CD8-positive, alpha-beta memory T cell (primary cell): ENCODE measurements around the gene OR2A25. TPM values are rescaled to one million over a fixed set of nuclear protein-coding genes. Genes with fewer than 3 reads are reported as not detected.
"Not testable (repeated sequence)": the region's sequence is repeated elsewhere in the genome, so short reads cannot be mapped to it uniquely, and the experiment has no call there.

Source experiments
- CTCF ChIA-PET: fragments of 350-600 bp; sonication (Branson Sonifier 250); formaldehyde crosslinking; loops from one replicate; lab custom pipeline; 2021; ENCODE audit warnings: antibody characterized with exemption; lab: Charles Lee
- POLR2A ChIA-PET: fragments of 350-600 bp; sonication (Branson Sonifier 250); formaldehyde crosslinking; loops from one replicate; lab custom pipeline; 2021; ENCODE audit warnings: antibody characterized with exemption; lab: Charles Lee
- DNase-seq, 5 donors: peaks; one replicate each; pipeline versions ENCODE4 v3.0.0 to v3.0.0-alpha.2; 2020 to 2022; ENCODE audit warnings: mixed read lengths in 1 of 5
- H3K27ac ChIP-seq: one replicate; pipeline ENCODE4 v1.7.0; 2013; ENCODE audit warnings: low read depth, mild to moderate bottlenecking, low read length, moderate library complexity
- H3K27me3 ChIP-seq: 2 replicates; pipeline ENCODE4 v1.7.0; 2013; ENCODE audit warnings: low read length, mild to moderate bottlenecking; ENCODE audit not compliant: insufficient read depth, poor library complexity, severe bottlenecking
- H3K36me3 ChIP-seq: 2 replicates; pipeline ENCODE4 v1.7.0; 2013; ENCODE audit warnings: mild to moderate bottlenecking, low read length, moderate library complexity; ENCODE audit not compliant: insufficient read depth
- H3K4me1 ChIP-seq: 2 replicates; pipeline ENCODE4 v1.7.0; 2013; ENCODE audit warnings: mild to moderate bottlenecking, low read length, moderate library complexity; ENCODE audit not compliant: insufficient read depth
- H3K4me3 ChIP-seq: 2 replicates; pipeline ENCODE4 v1.7.0; 2013; ENCODE audit warnings: mild to moderate bottlenecking, low read length
- H3K9me3 ChIP-seq: 2 replicates; pipeline ENCODE4 v1.7.0; 2013; ENCODE audit warnings: mild to moderate bottlenecking, low read length
- H3K27ac Mint-ChIP-seq, 8 donors: one replicate each; pipeline ENCODE4 v1.8.0; 2020 to 2021; ENCODE audit warnings: mixed read lengths in 8 of 8, mild to moderate bottlenecking in 6 of 8, inconsistent platforms in 3 of 8, moderate library complexity in 3 of 8
- H3K27me3 Mint-ChIP-seq, 2 donors: one replicate each; pipeline ENCODE4 v1.8.0; 2020 to 2021; ENCODE audit warnings: mixed read lengths in 2 of 2, mild to moderate bottlenecking in 1 of 2, moderate library complexity in 1 of 2
- H3K36me3 Mint-ChIP-seq, 3 donors: one replicate each; pipeline ENCODE4 v1.8.0; 2020 to 2021; ENCODE audit warnings: mixed read lengths in 3 of 3, inconsistent platforms in 1 of 3, mild to moderate bottlenecking in 1 of 3
- H3K4me1 Mint-ChIP-seq, 3 donors: one replicate each; pipeline ENCODE4 v1.8.0; 2020 to 2021; ENCODE audit warnings: mixed read lengths in 3 of 3, inconsistent platforms in 1 of 3, mild to moderate bottlenecking in 1 of 3
- H3K4me3 Mint-ChIP-seq, 7 donors: one replicate each; pipeline ENCODE4 v1.8.0; 2020 to 2021; ENCODE audit warnings: mixed read lengths in 7 of 7, mild to moderate bottlenecking in 6 of 7, moderate library complexity in 4 of 7, inconsistent platforms in 2 of 7
- H3K9me3 Mint-ChIP-seq, 5 donors: one replicate each; pipeline ENCODE4 v1.8.0; 2020 to 2022; ENCODE audit warnings: mixed read lengths in 5 of 5, mild to moderate bottlenecking in 3 of 5, moderate library complexity in 2 of 5, inconsistent platforms in 1 of 5
- polyA plus RNA-seq: library from polyadenylated mRNA; unstranded; fragments of 300-500 nt; fragmentation: Illumina TruSeq; gene quantifications from one replicate; pipeline ENCODE4 v1.2.3, GENCODE V29; 2021
- total RNA-seq, 2 experiments: library from RNA; stranded (reverse); gene quantifications; one replicate each; pipeline ENCODE4 v1.2.3, GENCODE V29; 2021

The OR2A25 gene
- total and polyA plus RNA-seq, 3 experiments from 2014 or later, result not detected

- no peak overlapping the region for H3K4me3 Mint-ChIP-seq
- H3K27me3 ChIP-seq, result no peaks in the 10 kb centered on the region
- CTCF ChIA-PET, result no interaction called here
- no peaks in the 10 kb centered on the region for H3K4me1 Mint-ChIP-seq
- no peak overlapping the region for H3K27ac ChIP-seq
- no peak overlapping the region for H3K27ac Mint-ChIP-seq
- H3K36me3 Mint-ChIP-seq, result no peaks in the 10 kb centered on the region
- H3K27me3 Mint-ChIP-seq, result peaks cover 7 to 48% of the 10 kb centered on the region in 2 donors
- no peaks in the 10 kb centered on the region for H3K9me3 Mint-ChIP-seq
- no peak for DNase-seq
- H3K36me3 ChIP-seq, result no peaks in the 10 kb centered on the region
- POLR2A ChIA-PET, result no interaction called here
- no peaks in the 10 kb centered on the region for H3K9me3 ChIP-seq
- H3K4me1 ChIP-seq, result no peaks in the 10 kb centered on the region
- H3K4me3 ChIP-seq, result no peak overlapping the region
These were observed 20.1 kb upstream of the OR2A25 start for GRCh38 chr7:144049491-144049890.

DNA sequence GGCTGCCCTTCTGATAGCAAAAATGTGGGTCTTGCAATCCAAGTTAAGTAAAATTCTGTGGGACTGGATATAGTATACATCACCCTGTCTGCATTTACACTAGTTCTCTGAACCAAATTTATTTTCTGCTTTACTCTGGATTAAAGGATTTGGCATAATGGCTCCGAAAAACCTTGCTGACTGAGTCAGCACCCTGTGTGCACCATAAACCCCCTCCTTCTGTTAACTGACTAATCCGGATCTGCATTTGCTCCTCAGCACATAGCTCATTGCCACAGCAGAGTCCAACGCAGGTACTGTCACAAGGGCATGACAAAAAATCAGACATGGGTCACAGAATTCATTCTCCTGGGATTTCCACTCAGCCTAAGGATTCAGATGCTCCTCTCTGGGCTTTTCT lies 19.5 kb upstream of the OR2A25 start:
- Mint-ChIP-seq H3K4me1 (no peaks in the 10 kb centered on the region), H3K36me3 (no peaks in the 10 kb centered on the region), H3K9me3 (no peaks in the 10 kb centered on the region), H3K27me3 (peaks cover 7 to 54% of the 10 kb centered on the region in 2 donors), H3K27ac (no peak overlapping the region), H3K4me3 (no peak overlapping the region)
- POLR2A ChIA-PET, result no interaction called here
- Histone ChIP-seq H3K4me1 (no peaks in the 10 kb centered on the region), H3K36me3 (no peaks in the 10 kb centered on the region), H3K9me3 (no peaks in the 10 kb centered on the region), H3K27ac (no peak overlapping the region), H3K27me3 (no peaks in the 10 kb centered on the region), H3K4me3 (no peak overlapping the region)
- no peak for DNase-seq
- CTCF ChIA-PET, result no interaction called here

GRCh38 chr7:144050884-144051283 lies 18.7 kb upstream of the OR2A25 start:
- H3K27ac ChIP-seq, H3K4me1 ChIP-seq, H3K36me3 Mint-ChIP-seq, POLR2A ChIA-PET, H3K27me3 ChIP-seq, H3K4me3 Mint-ChIP-seq, CTCF ChIA-PET, H3K4me1 Mint-ChIP-seq, H3K9me3 Mint-ChIP-seq, H3K9me3 ChIP-seq, H3K36me3 ChIP-seq, H3K4me3 ChIP-seq, DNase-seq: not testable (repeated sequence)
- Mint-ChIP-seq H3K27me3 (peaks cover 7 to 62% of the 10 kb centered on the region in 2 donors), H3K27ac (peak overlapping the region in 1 of 8 donors; percentile 4)

- Mint-ChIP-seq H3K27ac (no peak overlapping the region), H3K27me3 (peaks cover 5 to 38% of the 10 kb centered on the region in 2 donors), H3K9me3 (peaks cover 0 to 11% (median 6%) of the 10 kb centered on the region in 5 donors), H3K4me3 (no peak overlapping the region), H3K4me1 (no peaks in the 10 kb centered on the region), H3K36me3 (peaks cover 0 to 3% (median 0%) of the 10 kb centered on the region in 3 donors)
- H3K9me3 ChIP-seq, result no peaks in the 10 kb centered on the region
- H3K4me3 ChIP-seq, result no peak overlapping the region
- H3K27ac ChIP-seq, result no peak overlapping the region
- CTCF ChIA-PET, result no interaction called here
- POLR2A ChIA-PET, result no interaction called here
- no peaks in the 10 kb centered on the region for H3K4me1 ChIP-seq
- DNase-seq, result no peak
- no peaks in the 10 kb centered on the region for H3K36me3 ChIP-seq
- H3K27me3 ChIP-seq, result no peaks in the 10 kb centered on the region
These were observed 11.7 kb upstream of the OR2A25 start for GRCh38 chr7:144057954-144058353.

- no peaks in the 10 kb centered on the region for H3K4me1 Mint-ChIP-seq
- Histone ChIP-seq H3K9me3 (no peaks in the 10 kb centered on the region), H3K27me3 (no peaks in the 10 kb centered on the region), H3K4me1 (no peaks in the 10 kb centered on the region), H3K27ac (no peak overlapping the region), H3K36me3 (no peaks in the 10 kb centered on the region), H3K4me3 (no peak overlapping the region)
- ChIA-PET POLR2A (no interaction called here), CTCF (no interaction called here)
- H3K27ac Mint-ChIP-seq, result no peak overlapping the region
- DNase-seq, result no peak
- peaks cover 0 to 3% (median 0%) of the 10 kb centered on the region in 3 donors for H3K36me3 Mint-ChIP-seq
- peaks cover 0 to 34% of the 10 kb centered on the region in 2 donors for H3K27me3 Mint-ChIP-seq
- H3K9me3 Mint-ChIP-seq, result peaks cover 0 to 11% (median 5%) of the 10 kb centered on the region in 5 donors
- no peak overlapping the region for H3K4me3 Mint-ChIP-seq
These were observed 5.9 kb upstream of the OR2A25 start for GRCh38 chr7:144063710-144064109.

DNA sequence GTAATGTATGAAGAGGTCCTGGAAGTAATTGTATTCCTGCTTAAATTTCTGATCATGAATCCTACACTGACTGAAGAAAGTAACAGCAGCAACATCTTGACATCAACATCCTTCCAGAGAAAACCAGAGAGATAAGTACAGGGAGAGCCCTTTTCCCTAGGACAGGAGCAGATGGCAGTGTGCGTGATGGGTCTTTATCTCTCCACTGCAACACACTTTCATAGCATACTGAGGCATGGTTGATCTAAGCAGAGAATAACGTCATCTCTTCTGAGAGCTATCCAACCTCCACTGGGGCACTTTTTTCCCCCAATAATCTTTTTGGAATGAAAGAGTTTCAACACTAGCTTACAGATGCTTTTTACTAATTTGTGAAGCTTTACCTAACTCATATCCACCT lies 342 bp downstream of the OR2A25 start:
- CTCF ChIA-PET, result no interaction called here
- Histone ChIP-seq H3K4me1 (no peaks in the 10 kb centered on the region), H3K27me3 (no peaks in the 10 kb centered on the region), H3K9me3 (no peaks in the 10 kb centered on the region), H3K27ac (no peak overlapping the region), H3K4me3 (no peak overlapping the region), H3K36me3 (no peaks in the 10 kb centered on the region)
- POLR2A ChIA-PET, result no interaction called here
- Mint-ChIP-seq H3K36me3 (no peaks in the 10 kb centered on the region), H3K4me3 (no peak overlapping the region), H3K4me1 (no peaks in the 10 kb centered on the region), H3K27me3 (peaks cover 5 to 30% of the 10 kb centered on the region in 2 donors), H3K27ac (no peak overlapping the region), H3K9me3 (no peaks in the 10 kb centered on the region)
- DNase-seq, result no peak

DNA sequence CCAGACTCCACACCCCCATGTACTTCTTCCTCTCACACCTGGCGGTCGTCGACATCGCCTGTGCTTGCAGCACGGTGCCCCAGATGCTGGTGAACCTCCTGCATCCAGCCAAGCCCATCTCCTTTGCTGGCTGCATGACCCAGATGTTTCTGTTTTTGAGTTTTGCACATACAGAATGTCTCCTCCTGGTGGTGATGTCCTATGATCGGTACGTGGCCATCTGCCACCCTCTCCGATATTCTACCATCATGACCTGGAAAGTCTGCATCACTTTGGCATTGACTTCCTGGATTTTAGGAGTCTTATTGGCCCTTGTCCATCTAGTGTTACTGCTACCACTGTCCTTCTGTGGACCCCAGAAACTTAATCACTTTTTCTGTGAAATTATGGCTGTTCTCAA lies 4.8 kb downstream of the OR2A25 start:
- Histone ChIP-seq H3K9me3 (no peaks in the 10 kb centered on the region), H3K27ac (no peak overlapping the region), H3K27me3 (no peaks in the 10 kb centered on the region), H3K36me3 (no peaks in the 10 kb centered on the region), H3K4me3 (no peak overlapping the region), H3K4me1 (no peaks in the 10 kb centered on the region)
- Mint-ChIP-seq H3K4me3 (no peak overlapping the region), H3K27ac (no peak overlapping the region), H3K9me3 (no peaks in the 10 kb centered on the region), H3K27me3 (peaks cover 8 to 17% of the 10 kb centered on the region in 2 donors), H3K4me1 (no peaks in the 10 kb centered on the region), H3K36me3 (no peaks in the 10 kb centered on the region)
- CTCF ChIA-PET, result no interaction called here
- POLR2A ChIA-PET, result no interaction called here
- DNase-seq, result no peak

DNA sequence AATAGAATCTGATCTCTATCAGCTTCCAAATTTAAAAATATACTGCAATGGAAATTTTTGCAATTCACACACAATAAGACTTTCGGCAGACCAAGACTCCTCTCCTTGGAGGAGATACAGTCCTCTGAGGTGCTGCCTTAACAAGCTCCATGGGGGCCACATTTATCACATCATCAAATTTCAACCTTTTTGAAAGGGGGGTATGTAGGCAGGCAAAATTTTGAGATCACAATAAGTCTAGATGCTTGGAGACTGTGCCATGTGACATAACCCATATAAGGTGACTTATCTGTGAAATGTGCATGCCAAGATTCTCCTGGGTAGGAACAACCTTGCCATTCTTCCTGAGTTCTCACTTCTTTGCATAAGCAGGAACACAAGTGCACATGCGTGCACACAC lies 16.4 kb downstream of the OR2A25 start, which contains the start of gene OR2A12:
Gene OR2A12 (plus strand): TSS at position 301 of the 400 bp plus-strand sequence. CDS start 8,830 bp downstream, outside the sequence.
- H3K27me3 ChIP-seq, result no peaks in the 10 kb centered on the region
- CTCF ChIA-PET, result no interaction called here

More for the DNA sequence above, 16.4 kb downstream of the OR2A25 start, which contains the start of gene OR2A12:
- H3K9me3 Mint-ChIP-seq, result peaks cover 0 to 5% (median 0%) of the 10 kb centered on the region in 5 donors
- no peaks in the 10 kb centered on the region for H3K36me3 ChIP-seq
- H3K4me1 ChIP-seq, result no peaks in the 10 kb centered on the region
- H3K4me1 Mint-ChIP-seq, result no peaks in the 10 kb centered on the region
- H3K4me3 ChIP-seq, result no peak within 1 kb of the TSS
- POLR2A ChIA-PET, result no interaction called here
- H3K9me3 ChIP-seq, result no peaks in the 10 kb centered on the region
- H3K27ac ChIP-seq, result no peak within 1 kb of the TSS
- H3K27ac Mint-ChIP-seq, result no peak within 1 kb of the TSS
- no peak within 1 kb of the TSS for H3K4me3 Mint-ChIP-seq
- H3K27me3 Mint-ChIP-seq, result peaks cover 0 to 5% of the 10 kb centered on the region in 2 donors
- H3K36me3 Mint-ChIP-seq, result no peaks in the 10 kb centered on the region
- no peak for DNase-seq
